ENCODE results near the gene LIN7A.
"Not testable (repeated sequence)": the region's sequence is repeated elsewhere in the genome, so short reads cannot be mapped to it uniquely, and the experiment has no call there.

Gene LIN7A

DNA sequence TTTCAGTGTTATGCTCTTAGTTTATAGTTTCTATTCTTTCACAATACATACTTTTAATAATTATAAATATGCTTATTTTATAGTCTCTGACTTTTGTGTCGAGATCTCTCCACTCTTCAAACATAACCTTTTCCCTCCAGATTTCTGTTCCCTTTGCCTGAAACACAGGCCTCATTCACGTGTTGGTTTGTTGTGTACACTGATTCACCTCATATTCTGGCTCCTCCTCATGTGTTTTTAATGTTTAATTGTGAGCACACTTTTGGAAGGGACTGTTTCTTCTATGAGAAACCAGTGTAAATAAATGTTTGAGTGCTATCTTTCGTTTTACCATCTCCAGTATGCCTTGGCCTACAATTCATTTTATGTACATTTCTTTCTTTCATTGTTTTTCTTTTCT, 20.1 kb downstream of the LIN7A start:
- no peak for DNase-seq

- peak; percentile 51 for DNase-seq
These were observed 24.6 kb downstream of the LIN7A start for GRCh38 chr12:80912901-80913770.

DNA sequence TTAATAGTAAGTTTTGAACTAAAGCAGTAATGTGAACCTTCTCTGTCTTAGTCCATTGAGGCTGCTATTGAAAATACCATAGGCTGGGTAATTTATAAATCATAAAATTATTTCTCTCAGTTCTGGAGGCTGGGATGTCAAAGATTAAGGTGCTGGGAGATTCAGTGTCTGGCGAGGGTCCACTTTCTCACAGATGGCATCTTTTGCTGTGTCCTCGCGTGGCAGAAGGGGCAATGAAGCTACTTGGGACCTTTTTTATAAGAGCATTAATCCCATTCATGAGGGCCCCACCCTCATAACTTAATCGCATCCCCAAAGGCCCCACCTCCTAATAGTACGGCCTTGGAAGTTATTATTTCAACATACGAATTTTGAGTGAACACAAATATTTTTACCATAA, 28.4 kb downstream of the LIN7A start:
- no peak for DNase-seq

- no peak for DNase-seq
These were observed 35.0 kb downstream of the LIN7A start for GRCh38 chr12:80902711-80903110.

DNA sequence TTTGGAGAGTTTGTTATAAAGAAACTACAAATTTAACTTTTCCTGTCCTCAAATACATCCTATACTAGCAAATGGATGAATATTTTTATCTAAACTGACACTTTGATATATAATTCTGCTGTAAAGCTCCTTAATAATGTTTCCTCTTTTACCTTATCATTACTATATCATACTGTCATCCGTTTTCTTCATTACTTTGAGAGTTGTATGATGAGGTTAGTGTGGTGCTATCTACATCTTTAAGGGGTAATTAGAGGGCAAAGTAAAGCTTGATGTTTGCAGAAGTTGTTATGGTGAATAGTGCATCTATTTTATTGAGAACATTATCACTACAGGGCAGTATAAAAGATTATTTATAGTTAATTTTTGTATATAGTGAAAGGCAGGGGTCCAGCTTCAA, 36.1 kb downstream of the LIN7A start:
- no peak for DNase-seq

- DNase-seq, result no peak
These were observed 42.5 kb downstream of the LIN7A start for GRCh38 chr12:80895240-80895639.

DNA sequence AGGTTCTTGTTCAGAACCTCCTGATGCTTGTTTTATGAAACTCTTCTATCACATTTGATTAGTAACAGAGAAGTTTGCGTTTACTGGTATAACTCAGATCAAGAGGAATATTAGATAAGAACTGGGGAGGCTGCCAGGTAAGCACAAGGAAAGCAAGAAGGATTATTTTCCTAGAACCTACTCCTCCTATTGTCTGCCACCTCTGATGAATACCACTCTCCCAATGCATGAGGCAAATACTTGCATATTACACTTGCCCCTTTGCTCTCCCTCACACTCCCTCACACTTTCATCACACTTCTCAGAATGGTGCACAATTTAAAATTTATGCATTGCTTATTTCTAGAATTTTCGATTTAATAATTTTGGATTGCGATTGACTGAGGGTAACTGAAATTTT, 43.6 kb downstream of the LIN7A start:
- no peak for DNase-seq

GRCh38 chr12:80892597-80893445, 44.9 kb downstream of the LIN7A start:
- no peak for DNase-seq

DNA sequence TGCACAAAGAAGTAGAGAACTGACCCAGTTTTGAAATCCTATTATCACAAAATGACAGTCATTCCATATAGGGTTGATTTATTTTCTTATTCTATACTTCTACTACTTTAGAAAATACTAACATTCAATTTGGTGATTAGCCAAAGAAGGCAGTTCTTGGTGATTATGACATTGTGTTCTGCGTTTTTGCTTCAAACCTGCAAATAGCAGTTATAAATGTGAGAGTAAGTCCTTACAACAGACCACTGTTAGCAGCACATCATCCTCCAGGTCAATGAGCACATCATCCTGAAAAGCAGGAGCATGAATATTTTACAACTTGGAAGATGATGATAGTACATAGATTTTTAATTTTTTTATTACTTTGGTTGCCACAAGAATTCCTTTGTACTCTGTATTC, 53.1 kb downstream of the LIN7A start:
- DNase-seq, result no peak

- DNase-seq, result no peak
These were observed 56.6 kb downstream of the LIN7A start for GRCh38 chr12:80881106-80881505.

DNA sequence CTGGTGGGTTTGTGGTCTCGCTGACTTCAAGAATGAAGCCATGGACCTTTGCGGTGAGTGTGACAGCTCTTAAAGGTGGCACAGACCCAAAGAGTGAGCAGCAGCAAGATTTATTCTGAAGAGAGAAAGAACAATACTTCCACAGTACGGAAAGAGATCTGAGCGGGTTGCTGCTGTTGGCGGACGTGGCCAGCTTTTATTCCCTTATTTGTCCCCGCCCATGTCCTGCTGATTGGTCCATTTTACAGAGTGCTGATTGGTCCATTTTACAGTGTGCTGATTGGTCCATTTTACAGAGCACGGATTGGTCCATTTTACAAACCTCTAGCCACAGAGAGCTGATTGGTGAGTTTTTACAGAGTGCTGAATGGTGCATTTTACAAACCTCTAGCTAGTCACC, 59.3 kb downstream of the LIN7A start:
- not testable (repeated sequence) for DNase-seq

DNA sequence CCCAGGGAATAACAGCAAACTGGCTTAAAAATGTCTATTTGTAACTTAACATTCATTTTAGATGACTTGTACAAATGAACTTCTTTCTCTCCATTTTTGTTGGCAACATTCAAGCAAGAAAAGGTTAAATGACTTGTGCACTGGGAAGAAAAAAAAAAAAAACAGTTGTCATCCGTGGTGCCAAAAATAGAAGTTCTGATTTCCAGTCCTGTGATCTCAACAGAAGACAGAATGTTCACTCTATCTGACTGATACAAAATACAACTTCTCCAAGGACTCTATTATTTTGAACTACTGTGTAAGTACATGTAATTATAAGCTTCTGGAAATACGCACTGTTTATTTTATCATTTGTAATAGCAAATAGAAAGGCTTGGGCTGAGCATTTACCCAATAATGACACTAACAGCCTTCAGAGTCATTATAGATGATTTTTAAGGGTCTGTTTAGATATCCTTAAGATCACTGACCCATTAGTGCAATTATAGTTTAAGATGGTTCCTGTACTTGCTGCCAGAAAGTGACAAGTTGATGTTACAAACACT, 59.9 kb downstream of the LIN7A start:
- no peak for DNase-seq

DNA sequence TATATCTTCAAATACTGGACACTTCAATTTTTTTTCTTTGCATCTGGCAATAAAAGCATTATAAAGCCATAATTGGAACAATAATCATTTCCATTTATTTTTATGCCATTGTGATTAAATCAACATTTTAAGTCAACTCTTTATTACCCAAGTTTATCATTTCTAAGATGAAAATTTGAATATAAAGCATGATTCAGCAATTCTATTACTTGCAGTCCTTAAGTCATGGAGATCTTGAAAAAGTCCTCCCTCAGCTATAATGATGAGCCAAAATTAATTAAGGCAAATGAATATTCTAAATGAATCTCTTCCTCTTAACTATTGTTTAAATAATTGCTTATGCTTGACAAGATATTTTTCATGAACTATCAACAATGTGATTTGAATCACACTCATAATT, 65.7 kb downstream of the LIN7A start:
- no peak for DNase-seq

GRCh38 chr12:80869264-80869663, 68.5 kb downstream of the LIN7A start:
- DNase-seq, result no peak

DNA sequence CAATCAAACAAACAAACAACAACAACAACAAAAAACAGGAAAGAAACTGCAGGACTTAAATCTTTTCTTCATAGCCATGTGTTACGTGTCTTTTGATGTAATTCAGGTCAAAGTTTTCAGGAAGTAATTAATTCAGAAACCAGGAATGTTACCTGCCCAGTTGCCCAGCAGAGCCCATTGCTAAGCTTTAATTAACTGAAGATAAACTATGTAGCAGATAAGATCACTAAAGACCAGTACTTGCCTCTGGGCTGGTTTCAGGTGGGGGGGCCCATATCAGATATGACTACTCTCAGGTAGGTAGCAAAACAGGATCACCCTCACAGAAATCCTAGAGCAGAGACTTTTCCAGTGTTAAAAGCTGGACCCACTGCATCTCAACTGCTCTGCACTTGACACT, 69.2 kb downstream of the LIN7A start:
- no peak for DNase-seq

GRCh38 chr12:80867941-80868340, 69.8 kb downstream of the LIN7A start:
- no peak for DNase-seq

- DNase-seq, result no peak
These were observed 73.5 kb downstream of the LIN7A start for GRCh38 chr12:80864046-80864735.

DNA sequence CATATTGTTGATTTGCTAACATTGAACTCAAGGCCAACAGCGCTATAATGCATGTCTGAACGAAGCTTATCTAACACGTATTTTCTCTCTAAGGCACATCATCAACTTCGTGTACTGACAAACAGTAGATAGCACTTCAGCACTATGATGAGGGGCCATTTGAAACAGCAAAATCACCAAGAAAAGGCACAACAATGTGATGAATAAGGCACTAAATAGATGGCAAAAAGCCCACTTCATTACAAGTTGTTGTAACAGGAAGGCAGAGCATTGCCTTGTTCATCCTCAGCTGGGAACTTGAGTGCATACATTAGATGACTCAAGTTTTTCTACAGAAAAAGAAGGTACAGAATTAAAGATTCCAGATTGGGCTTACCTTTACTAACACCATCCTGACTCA, 75.2 kb downstream of the LIN7A start:
- DNase-seq, result no peak

GRCh38 chr12:80861641-80862378, 75.9 kb downstream of the LIN7A start:
- DNase-seq, result no peak

- no peak for DNase-seq
These were observed 76.8 kb downstream of the LIN7A start for GRCh38 chr12:80860928-80861327.

DNA sequence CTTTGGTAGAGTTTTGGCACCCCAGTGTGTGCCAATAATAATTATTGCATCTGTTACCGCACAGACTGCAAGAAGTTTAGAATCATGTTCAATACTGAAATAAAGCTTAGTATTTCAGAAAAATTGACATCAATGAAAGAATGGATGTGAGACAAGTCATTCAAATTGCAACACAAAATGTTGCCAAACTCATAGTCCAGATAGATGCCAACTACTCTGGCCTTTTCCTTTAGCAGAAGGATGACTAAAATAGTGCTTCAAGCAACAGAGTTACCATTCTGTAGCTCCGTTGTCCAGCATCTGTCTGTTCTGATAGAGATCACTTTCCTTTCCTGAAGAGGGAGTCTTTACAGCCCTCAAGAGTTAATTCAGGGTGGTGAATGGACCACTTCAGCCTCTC, 77.5 kb downstream of the LIN7A start:
- no peak for DNase-seq

GRCh38 chr12:80858356-80858755, 79.4 kb downstream of the LIN7A start:
- DNase-seq, result peak; percentile 67

DNA sequence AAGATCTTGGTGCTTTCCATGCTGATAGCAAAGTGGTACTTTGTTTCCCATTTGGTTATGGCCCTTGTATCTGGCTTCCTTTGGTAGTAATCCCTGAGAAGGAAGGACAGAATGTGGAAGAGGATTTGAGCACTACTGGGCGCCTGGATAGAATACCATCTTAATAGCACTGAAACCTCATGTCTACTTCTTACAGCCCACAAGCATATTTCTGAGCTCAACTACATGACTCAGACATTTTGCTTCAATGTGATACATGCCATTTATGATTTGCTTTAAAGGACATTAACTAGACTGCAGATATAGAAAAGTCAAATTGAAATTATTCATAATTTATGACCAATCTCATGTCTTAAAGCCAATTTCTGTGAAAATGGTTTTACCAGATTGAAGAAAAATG, 80.4 kb downstream of the LIN7A start:
- no peak for DNase-seq

Data from NCI-H2171 (cell line).